Neuronal stem cell (in vitro differentiated cells): ENCODE measurements around the gene DCTN1.

ENCODE experiments used
- DNase-seq: peaks from one replicate; pipeline ENCODE4 v3.0.0-alpha.2; 2013; ENCODE audit warnings: low spot score
- H2AFZ ChIP-seq: one replicate; pipeline ENCODE4 v1.6.1; 2013; ENCODE audit warnings: mild to moderate bottlenecking, low read length, inconsistent platforms
- H2AK5ac ChIP-seq: 2 replicates; pipeline ENCODE4 v1.6.1; 2013; ENCODE audit warnings: low read depth, mild to moderate bottlenecking, inconsistent platforms, low read length, moderate library complexity, mixed read lengths
- H2BK120ac ChIP-seq: 2 replicates; pipeline ENCODE4 v1.6.1; 2013; ENCODE audit warnings: low read depth, mild to moderate bottlenecking, inconsistent platforms, low read length, moderate library complexity, mixed read lengths
- H2BK12ac ChIP-seq: one replicate; pipeline ENCODE4 v1.6.1; 2013; ENCODE audit warnings: low read length, inconsistent platforms
- H2BK15ac ChIP-seq: 2 replicates; pipeline ENCODE4 v1.6.1; 2013; ENCODE audit warnings: mild to moderate bottlenecking, low read length, inconsistent platforms, mixed read lengths
- H2BK5ac ChIP-seq: one replicate; pipeline ENCODE4 v1.6.1; 2013; ENCODE audit warnings: inconsistent platforms, mild to moderate bottlenecking, low read length, moderate library complexity
- H3K14ac ChIP-seq: one replicate; pipeline ENCODE4 v1.6.1; 2013; ENCODE audit warnings: low read length, inconsistent platforms
- H3K18ac ChIP-seq: 2 replicates; pipeline ENCODE4 v1.6.1; 2013; ENCODE audit warnings: low read length, inconsistent platforms
- H3K23ac ChIP-seq: 2 replicates; pipeline ENCODE4 v1.6.1; 2013; ENCODE audit warnings: low read depth, mild to moderate bottlenecking, mixed read lengths, low read length, inconsistent platforms; ENCODE audit not compliant: poor library complexity
- H3K27ac ChIP-seq: replicated peaks from 3 replicates; pipeline ENCODE4 v1.5.1; 2013; ENCODE audit warnings: low read length, inconsistent platforms
- H3K27me3 ChIP-seq, 3 experiments: 2 replicates each; pipeline ENCODE4 v1.6.1; 2013; ENCODE audit warnings: low read length in 3 of 3, mild to moderate bottlenecking in 2 of 3, inconsistent platforms in 1 of 3, low read depth in 1 of 3, mixed read lengths in 1 of 3, moderate library complexity in 1 of 3; ENCODE audit not compliant: control insufficient read depth in 3 of 3, insufficient read depth in 3 of 3
- H3K36me3 ChIP-seq, 2 donors: replicated peaks in 1 of 2; 2 replicates each; pipeline ENCODE4 v1.6.1; 2013; ENCODE audit warnings: low read length in 2 of 2; ENCODE audit not compliant: control insufficient read depth in 2 of 2, insufficient read depth in 2 of 2
- H3K4ac ChIP-seq: 2 replicates; pipeline ENCODE4 v1.6.1; 2013; ENCODE audit warnings: inconsistent platforms, mild to moderate bottlenecking, low read length, moderate library complexity
- H3K4me1 ChIP-seq, 2 donors: 1 replicate in 1 of 2; 2 replicates in 1 of 2; pipeline ENCODE4 v1.6.1; 2013; ENCODE audit warnings: low read length in 2 of 2, low read depth in 1 of 2; ENCODE audit not compliant: control insufficient read depth in 2 of 2, insufficient read depth in 1 of 2
- H3K4me2 ChIP-seq: one replicate; pipeline ENCODE4 v1.6.1; 2013; ENCODE audit warnings: mild to moderate bottlenecking, low read length, inconsistent platforms; ENCODE audit not compliant: insufficient read depth, poor library complexity, severe bottlenecking
- H3K4me3 ChIP-seq, 2 donors: 2 replicates each; pipeline ENCODE4 v1.5.1; 2013; ENCODE audit warnings: low read length in 2 of 2, mild to moderate bottlenecking in 2 of 2, inconsistent platforms in 1 of 2, moderate library complexity in 1 of 2
- H3K79me1 ChIP-seq: one replicate; pipeline ENCODE4 v1.6.1; 2013; ENCODE audit warnings: low read depth, mild to moderate bottlenecking, inconsistent platforms, low read length, moderate library complexity
- H3K9ac ChIP-seq: one replicate; pipeline ENCODE4 v1.6.1; 2013; ENCODE audit warnings: mild to moderate bottlenecking, low read depth, low read length, inconsistent platforms; ENCODE audit not compliant: poor library complexity
- H3K9me3 ChIP-seq, 2 donors: replicated peaks in 1 of 2; 2 replicates each; pipeline versions ENCODE3 to v1.6.1; 2013; ENCODE audit warnings: low read length in 2 of 2, mild to moderate bottlenecking in 2 of 2, inconsistent platforms in 1 of 2, low read depth in 1 of 2, mixed read lengths in 1 of 2, moderate library complexity in 1 of 2; ENCODE audit not compliant: control insufficient read depth in 2 of 2, insufficient read depth in 1 of 2
- H4K8ac ChIP-seq: one replicate; pipeline ENCODE4 v1.6.1; 2013; ENCODE audit warnings: low read depth, mild to moderate bottlenecking, inconsistent platforms, low read length, moderate library complexity
- H4K91ac ChIP-seq: one replicate; pipeline ENCODE4 v1.6.1; 2013; ENCODE audit warnings: low read length, low read depth, mild to moderate bottlenecking, inconsistent platforms; ENCODE audit not compliant: poor library complexity
- WGBS, 2 donors: extraction: QIAGEN DNeasy Blood & Tissue Kit; methylation state at CpG; one replicate each; pipeline ENCODE4 v1.1.7; 2013; ENCODE audit warnings: missing lambda C conversion rate in 2 of 2, mixed read lengths in 1 of 2; ENCODE audit not compliant: insufficient read length in 2 of 2, insufficient replicate concordance in 1 of 2; ENCODE audit errors: extremely low coverage in 2 of 2; 5-methylcytosine and 5-hydroxymethylcytosine counted together

Gene DCTN1

GRCh38 chr2:74396149-74396548 is 16.0 kb upstream of the DCTN1 start:
- no peak overlapping the region for H3K23ac ChIP-seq
- no peaks in the 10 kb centered on the region for H3K9me3 ChIP-seq
- no peak overlapping the region for H2BK15ac ChIP-seq
- peaks cover 0 to 4% (median 0%) of the 10 kb centered on the region in 3 experiments for H3K27me3 ChIP-seq
- H4K91ac ChIP-seq, result no peak overlapping the region
- H3K18ac ChIP-seq, result no peak overlapping the region
- H3K9ac ChIP-seq, result no peak overlapping the region
- no peak for DNase-seq
- H2AFZ ChIP-seq, result no peak overlapping the region
- no peak overlapping the region for H2BK120ac ChIP-seq
- no peak overlapping the region for H2BK12ac ChIP-seq
- H4K8ac ChIP-seq, result no peak overlapping the region
- WGBS, 2 donors, result no CpG with 5 or more reads among the region's 2 CpGs
- no peak overlapping the region for H2AK5ac ChIP-seq
- no peak overlapping the region for H3K27ac ChIP-seq
- no peak overlapping the region for H3K4me2 ChIP-seq
- peaks cover 1% of the 10 kb centered on the region for H3K79me1 ChIP-seq
- H3K4me1 ChIP-seq, result no peaks in the 10 kb centered on the region
- no peak overlapping the region for H3K4me3 ChIP-seq
- H2BK5ac ChIP-seq, result no peak overlapping the region
- H3K36me3 ChIP-seq, result no peaks in the 10 kb centered on the region
- H3K4ac ChIP-seq, result no peak overlapping the region
- no peak overlapping the region for H3K14ac ChIP-seq

GRCh38 chr2:74393525-74393924 is 13.4 kb upstream of the DCTN1 start:
- no peak overlapping the region for H3K4me2 ChIP-seq
- no peak overlapping the region for H4K91ac ChIP-seq
- H3K27ac ChIP-seq, result no peak overlapping the region
- H3K23ac ChIP-seq, result no peak overlapping the region
- H3K14ac ChIP-seq, result no peak overlapping the region
- no peak overlapping the region for H3K4me3 ChIP-seq
- no peak overlapping the region for H2BK15ac ChIP-seq
- H3K27me3 ChIP-seq, result no peaks in the 10 kb centered on the region
- WGBS, 2 donors, result no CpG with 5 or more reads among the region's 1 CpG
- no peak overlapping the region for H2BK12ac ChIP-seq
- no peak overlapping the region for H3K18ac ChIP-seq
- no peak overlapping the region for H2BK5ac ChIP-seq
- H3K4me1 ChIP-seq, result peaks cover 4 to 11% of the 10 kb centered on the region in 2 donors
- H2AK5ac ChIP-seq, result no peak overlapping the region
- no peak overlapping the region for H3K4ac ChIP-seq
- no peaks in the 10 kb centered on the region for H3K9me3 ChIP-seq
- peaks cover 0 to 5% of the 10 kb centered on the region in 2 donors for H3K36me3 ChIP-seq
- no peak for DNase-seq
- no peak overlapping the region for H3K9ac ChIP-seq
- H2BK120ac ChIP-seq, result no peak overlapping the region
- H4K8ac ChIP-seq, result no peak overlapping the region
- peaks cover 1% of the 10 kb centered on the region for H3K79me1 ChIP-seq
- no peak overlapping the region for H2AFZ ChIP-seq

- Histone ChIP-seq H3K4ac (no peak overlapping the region), H3K4me2 (no peak overlapping the region), H3K18ac (no peak overlapping the region), H3K79me1 (peaks cover 1% of the 10 kb centered on the region), H2AK5ac (no peak overlapping the region), H3K27me3 (no peaks in the 10 kb centered on the region), H3K23ac (no peak overlapping the region), H3K36me3 (peaks cover 0 to 5% of the 10 kb centered on the region in 2 donors), H2BK15ac (no peak overlapping the region), H4K8ac (no peak overlapping the region), H3K4me1 (peaks cover 4 to 11% of the 10 kb centered on the region in 2 donors), H2BK120ac (no peak overlapping the region), H2BK12ac (no peak overlapping the region), H2BK5ac (no peak overlapping the region), H3K27ac (no peak overlapping the region), H3K9me3 (no peaks in the 10 kb centered on the region), H3K14ac (no peak overlapping the region), H2AFZ (peak overlapping the region; percentile 95), H3K4me3 (no peak overlapping the region), H3K9ac (no peak overlapping the region), H4K91ac (no peak overlapping the region)
- DNase-seq, result no peak
- WGBS, 2 donors, result no CpG with 5 or more reads among the region's 13 CpGs
Observed at GRCh38 chr2:74392449-74392743, 12.3 kb upstream of the DCTN1 start.

- H2BK12ac ChIP-seq, result no peak overlapping the region
- no peak overlapping the region for H3K14ac ChIP-seq
- H3K4ac ChIP-seq, result no peak overlapping the region
- peak overlapping the region; percentile 71 for H3K27ac ChIP-seq
- peak overlapping the region; percentile 95 for H2AFZ ChIP-seq
- peaks cover 0 to 5% of the 10 kb centered on the region in 2 donors for H3K36me3 ChIP-seq
- peak; percentile 96 for DNase-seq
- H2AK5ac ChIP-seq, result no peak overlapping the region
- H3K27me3 ChIP-seq, result no peaks in the 10 kb centered on the region
- H3K9me3 ChIP-seq, result no peaks in the 10 kb centered on the region
- H4K8ac ChIP-seq, result no peak overlapping the region
- H2BK120ac ChIP-seq, result no peak overlapping the region
- H3K4me2 ChIP-seq, result peak overlapping the region; percentile 79
- H2BK5ac ChIP-seq, result peak overlapping the region; percentile 91
- peak overlapping the region; percentile 82 for H3K23ac ChIP-seq
- peaks cover 1% of the 10 kb centered on the region for H3K79me1 ChIP-seq
- H3K4me3 ChIP-seq, result peak overlapping the region; percentile 65 to 88
- peak overlapping the region; percentile 90 for H3K9ac ChIP-seq
- H4K91ac ChIP-seq, result no peak overlapping the region
- no CpG with 5 or more reads among the region's 62 CpGs for WGBS, 2 donors
- H3K18ac ChIP-seq, result peak overlapping the region; percentile 91
- H3K4me1 ChIP-seq, result peaks cover 4 to 11% of the 10 kb centered on the region in 2 donors
- H2BK15ac ChIP-seq, result peak overlapping the region; percentile 76
Observed at GRCh38 chr2:74391580-74392448, 11.7 kb upstream of the DCTN1 start.
